ENCODE measurements around the gene MS4A6A.
"Not testable (repeated sequence)": the region's sequence is repeated elsewhere in the genome, so short reads cannot be mapped to it uniquely, and the experiment has no call there.

Gene MS4A6A, protein sequence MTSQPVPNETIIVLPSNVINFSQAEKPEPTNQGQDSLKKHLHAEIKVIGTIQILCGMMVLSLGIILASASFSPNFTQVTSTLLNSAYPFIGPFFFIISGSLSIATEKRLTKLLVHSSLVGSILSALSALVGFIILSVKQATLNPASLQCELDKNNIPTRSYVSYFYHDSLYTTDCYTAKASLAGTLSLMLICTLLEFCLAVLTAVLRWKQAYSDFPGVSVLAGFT

DNA sequence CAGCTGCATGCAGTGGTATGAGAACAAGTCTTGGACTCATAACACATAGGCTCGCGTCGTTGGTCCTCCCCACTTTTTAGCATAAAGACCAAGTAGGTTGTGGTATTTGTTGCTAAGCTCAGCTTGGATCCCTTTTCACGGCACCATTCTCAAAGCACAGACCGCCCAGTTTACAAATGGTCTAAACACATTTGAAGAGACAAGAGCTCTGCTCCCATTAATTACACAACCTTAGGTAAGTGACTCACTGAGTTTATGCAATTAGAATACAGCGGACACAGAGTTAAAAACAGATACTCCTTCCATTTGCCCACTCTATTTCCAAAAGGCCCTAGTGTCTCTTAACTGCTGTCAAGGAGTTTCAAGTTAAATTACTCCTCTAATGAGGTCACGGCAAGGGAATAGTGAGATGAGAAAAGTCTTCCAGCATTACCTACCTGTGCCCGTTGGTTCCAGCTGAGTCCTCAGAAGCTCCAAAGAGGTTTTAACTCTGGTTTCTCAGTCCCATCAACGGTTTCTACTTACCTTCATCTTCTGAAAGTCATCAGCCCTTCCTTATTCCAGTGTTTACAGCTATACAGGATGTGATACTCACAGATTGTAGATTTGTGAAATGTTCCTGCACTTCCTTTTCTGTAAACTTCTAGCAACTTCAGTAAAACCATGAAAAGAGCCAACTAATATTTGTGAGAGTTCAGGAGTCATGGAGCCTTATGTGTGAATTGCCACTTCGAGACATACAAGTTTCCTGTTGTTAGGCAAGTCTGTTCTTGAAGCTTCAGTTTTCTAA, at the start of gene MS4A6A:
Gene MS4A6A, minus strand, starts transcription at position 543 of the 790 bp plus-strand sequence. CDS start 1,356 bp downstream, outside the sequence.
- DNase-seq = no peak

DNA sequence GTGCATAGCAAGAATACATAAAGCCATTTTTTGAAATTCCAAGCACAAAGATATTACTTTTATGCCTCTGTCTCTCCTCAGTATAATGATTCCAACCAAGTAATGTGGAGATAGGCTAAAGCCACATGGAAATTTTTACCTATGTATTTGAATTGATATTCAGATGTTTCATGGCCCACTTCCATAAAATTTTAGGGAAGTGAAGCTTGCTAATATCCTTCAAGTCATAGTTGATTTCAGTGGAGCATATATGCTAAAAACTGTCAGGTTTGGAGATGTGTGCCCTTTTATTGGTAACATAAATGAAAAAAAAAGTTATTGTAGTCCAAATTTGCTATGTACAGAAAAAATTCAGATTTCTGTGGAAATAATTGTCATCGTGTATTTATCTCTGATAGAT, 47.8 kb upstream of the MS4A6A start:
- DNase-seq = no peak

DNA sequence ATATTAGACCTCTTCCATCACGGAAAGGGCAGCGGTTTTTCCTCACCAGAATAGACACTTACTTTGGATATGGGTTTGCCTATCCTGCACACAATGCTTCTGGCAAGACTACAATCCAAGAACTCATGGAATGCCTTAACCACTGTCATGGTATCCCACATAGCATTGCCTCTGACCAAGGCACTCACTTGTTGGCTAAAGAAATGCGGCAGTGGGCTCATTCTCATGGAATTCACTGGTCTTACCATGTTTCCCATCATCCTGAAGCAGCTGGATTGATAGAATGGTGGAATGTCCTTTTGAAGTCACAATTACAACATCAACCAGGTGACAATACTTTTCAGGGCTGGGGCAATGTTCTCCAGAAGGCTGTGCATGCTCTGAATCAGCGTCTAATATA, 39.3 kb upstream of the MS4A6A start:
- no peak for DNase-seq

DNA sequence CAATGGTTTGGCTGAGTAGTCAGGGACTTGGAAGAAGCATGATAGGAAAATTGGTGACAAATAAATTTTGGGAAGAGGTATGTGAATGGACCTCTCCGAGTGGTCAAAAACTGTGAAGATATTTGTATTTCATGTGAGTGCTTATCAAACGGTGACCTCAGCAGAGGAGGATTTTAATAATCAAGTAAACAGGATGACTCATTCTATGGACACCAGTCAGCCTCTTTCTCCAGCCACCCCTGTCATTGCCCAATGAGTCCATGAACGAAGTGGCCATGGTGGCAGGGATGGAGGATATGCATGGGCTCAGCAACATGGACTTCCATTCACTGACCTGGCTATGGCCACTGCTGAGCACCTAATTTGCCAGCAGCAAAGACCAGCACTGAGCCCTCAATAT, 38.8 kb upstream of the MS4A6A start:
- DNase-seq = no peak

DNA sequence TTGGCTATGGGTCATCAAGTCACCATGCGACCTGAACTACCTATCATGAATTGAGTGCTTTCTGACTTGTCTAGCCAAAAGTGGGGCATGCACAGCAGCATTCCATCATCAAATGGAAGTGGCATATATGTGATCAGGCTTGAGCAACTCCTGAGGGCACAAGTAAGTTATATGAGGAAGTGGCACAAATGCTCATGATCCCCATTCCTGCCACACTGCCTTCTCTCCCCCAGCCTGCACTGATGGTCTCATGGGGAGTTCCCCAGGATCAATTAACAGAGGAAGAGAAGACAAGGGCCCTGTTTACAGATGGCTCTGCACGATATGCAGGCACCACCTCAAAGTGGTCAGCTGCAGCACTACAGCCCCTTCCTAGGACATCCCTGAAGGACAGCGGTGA, 38.3 kb upstream of the MS4A6A start:
- DNase-seq = no peak

DNA sequence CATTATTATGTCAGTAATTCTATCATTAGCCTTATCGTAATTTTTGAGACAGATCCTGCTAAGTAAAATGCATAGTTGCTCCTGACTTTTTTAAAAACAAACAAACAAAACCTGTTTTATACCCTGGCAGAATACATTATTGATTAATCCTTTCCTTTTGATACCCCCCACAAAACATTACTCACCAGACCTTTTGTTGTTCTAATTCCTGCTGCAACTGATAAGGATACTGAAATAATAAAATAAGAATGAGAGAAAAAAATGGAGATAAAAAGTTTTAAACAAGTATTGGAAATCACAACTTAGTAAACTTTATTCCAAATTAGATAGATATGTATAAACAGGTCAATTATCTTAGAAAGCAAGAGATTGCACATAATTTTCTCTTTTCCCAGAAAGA, 31.5 kb upstream of the MS4A6A start:
- DNase-seq = no peak

DNA sequence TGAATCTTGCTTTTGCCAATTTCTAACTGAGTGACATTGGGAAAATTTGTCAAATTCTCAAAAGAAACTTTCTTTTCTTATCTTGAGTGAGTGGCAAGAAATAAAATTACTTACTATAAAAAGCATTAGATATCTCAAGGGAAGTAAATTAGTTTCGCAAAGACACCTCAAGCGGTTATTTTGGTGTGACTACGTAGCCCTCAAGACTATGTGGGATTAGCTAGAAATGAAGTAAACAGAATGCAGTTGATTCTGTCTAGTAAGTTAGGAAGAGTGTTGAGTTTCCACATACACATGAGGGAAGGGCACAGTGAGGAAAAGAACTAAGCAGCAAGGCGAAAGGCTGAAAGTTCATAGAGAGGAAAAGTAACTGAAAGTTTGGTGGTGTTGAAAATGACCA, 28.3 kb upstream of the MS4A6A start:
- no peak for DNase-seq

DNA sequence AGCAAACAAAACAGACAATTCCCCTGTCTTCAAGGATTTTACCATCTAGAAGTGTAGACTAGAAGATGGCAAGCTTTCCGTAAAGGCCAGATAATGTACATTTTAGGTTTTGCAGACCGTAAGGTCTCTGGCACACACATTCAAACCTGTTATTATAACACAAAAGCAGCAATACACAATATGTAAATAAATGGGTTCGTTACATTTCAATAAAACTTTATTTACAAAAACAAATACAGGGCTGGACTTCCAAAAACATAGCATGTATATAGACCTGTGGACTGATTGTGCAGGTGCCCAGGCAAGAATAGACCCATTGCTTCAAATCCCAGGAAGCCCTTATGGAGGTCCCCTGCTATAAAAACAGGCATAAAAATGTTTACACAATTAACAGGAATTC, 27.1 kb upstream of the MS4A6A start:
- DNase-seq = no peak

DNA sequence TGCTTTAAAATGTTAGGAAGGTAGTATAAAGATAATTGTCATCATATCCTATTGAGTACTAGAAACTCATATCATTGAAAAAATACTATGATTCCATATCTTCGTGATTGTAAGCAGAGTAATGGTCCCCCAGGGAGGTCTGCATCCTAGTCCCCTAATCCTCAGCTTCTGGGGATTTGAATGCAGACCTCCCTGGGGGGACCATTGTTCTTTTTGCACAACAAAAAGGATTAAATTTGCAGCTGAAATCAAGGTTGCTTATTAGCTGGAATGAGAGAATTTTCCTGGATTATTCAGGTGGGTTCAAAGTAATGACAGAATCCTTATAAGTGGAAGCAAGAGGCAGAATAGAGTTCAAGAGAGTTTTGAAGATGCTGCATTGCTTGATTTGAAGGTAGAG, 26.1 kb upstream of the MS4A6A start:
- no peak for DNase-seq

DNA sequence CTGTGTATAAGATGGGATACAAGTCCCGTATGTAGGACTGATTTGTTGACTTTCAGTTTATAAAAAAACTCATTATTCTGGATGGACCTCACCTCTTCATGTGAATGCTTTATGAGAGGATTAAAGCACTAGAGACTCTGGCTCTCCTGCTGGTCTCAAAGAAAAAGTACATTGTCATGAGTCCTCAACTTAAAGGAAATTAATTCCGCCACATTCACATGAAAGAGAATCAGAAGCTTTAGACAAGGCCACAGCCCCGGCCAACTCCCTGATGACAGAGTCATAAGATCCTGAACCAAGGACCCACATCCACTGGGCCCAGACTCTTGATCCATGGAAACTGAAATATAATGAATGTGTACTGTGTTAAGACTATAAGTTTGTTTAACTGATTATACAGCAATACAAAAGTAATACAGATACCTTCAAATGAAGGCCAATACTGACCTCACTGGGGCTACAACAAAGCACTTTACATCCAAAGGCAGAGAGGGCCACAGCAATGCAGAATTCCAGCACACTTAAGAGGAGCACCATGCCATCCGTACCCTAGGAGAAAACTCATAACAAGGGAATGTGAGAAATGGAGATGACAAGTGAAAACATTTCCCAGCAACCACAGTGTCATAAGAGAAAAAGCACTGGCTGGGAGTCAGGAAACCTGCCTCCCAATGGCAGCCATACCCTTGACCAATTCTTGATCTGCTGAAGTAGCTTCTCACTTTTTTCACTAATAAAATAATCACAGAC, 25.4 kb upstream of the MS4A6A start:
- no peak for DNase-seq

DNA sequence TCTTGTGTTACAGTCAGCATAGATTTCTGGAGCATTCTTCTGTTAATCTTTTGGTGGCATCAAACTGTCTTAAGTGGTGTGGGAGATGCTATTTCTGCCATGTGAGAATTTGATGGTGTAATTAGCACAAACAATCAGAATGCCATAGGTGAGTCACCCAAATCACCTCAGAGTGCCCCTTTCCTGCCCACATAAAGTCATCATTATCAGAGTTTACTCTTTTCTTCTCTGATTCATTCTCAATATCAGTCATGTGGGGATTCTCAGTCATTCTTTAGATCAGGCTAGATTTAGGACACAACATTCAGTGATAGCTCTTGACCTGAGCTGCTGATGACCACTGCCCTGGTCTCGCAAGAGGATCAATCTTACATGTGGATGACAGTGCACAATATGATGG, 23.7 kb upstream of the MS4A6A start:
- peak; percentile 38 to 41 for DNase-seq

DNA sequence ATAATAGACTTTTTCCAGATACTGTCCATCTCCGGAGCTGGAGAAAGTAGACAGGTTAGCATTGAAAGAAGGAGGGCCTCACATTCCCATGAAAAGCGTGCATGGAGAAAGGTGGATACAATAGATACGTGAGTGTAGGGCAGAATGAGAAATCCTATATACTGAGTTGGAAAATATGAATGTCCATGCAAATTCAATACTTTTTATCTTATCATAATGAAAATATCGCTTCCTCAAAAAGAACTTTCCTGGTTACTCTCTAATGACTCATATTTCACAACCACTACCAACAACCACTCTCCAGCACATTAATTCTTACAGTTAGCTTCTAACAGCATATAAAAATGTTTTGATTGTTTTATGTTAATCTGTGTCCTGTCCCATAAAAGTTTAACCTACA, 22.0 kb upstream of the MS4A6A start:
- DNase-seq = no peak

DNA sequence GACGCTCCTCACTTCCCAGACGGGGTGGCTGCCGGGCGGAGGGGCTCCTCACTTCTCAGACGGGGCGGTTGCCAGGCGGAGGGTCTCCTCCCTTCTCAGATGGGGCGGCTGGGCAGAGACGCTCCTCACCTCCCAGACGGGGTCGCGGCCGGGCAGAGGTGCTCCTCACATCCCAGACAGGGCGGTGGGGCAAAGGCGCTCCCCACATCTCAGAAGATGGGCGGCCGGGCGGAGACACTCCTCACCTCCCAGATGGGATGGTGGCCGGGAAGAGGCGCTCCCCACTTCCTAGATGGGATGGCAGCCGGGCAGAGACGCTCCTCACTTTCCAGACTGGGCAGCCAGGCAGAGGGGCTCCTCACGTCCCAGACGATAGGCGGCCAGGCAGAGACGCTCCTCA, 18.5 kb upstream of the MS4A6A start:
- DNase-seq = not testable (repeated sequence)

DNA sequence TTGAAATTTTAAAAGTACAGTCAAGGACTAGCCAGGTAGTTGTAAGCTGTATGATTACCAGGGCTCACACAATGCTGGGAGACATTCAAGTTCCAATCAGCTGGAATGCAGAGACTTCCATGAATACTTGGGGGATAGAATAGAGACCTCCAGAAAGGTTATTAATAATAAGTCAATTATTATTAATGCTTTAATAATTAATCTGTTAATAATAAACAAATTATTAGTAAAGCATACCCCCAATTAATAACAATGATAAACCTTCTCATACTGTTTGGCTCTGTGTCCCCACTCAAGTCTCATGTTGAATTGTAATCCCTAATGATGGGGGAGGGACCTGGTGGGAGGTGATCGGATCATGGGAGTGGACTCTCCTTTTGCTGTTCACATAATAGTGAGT, 14.6 kb upstream of the MS4A6A start:
- no peak for DNase-seq

DNA sequence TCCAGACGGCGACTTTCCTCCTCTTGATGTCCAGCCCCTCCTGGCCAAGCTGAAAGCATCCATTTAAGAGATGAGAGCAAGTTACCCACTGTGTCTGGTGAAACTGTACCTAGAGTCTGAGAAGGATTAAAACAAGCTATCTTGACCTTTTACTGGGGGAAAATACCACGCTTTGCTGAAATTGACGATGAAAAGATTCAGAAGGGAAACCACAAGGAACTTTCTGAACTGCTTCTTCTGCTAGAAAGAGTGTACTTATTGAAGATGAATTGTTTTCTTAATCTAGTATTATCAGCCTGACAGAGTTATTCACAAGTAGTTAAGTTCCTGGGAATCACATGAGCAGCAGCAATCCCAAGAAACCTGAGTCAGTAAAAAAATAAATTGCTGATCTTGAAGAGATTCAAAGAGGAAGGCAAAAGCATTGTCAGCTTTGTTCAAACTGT, 13.1 kb upstream of the MS4A6A start:
- no peak for DNase-seq

DNA sequence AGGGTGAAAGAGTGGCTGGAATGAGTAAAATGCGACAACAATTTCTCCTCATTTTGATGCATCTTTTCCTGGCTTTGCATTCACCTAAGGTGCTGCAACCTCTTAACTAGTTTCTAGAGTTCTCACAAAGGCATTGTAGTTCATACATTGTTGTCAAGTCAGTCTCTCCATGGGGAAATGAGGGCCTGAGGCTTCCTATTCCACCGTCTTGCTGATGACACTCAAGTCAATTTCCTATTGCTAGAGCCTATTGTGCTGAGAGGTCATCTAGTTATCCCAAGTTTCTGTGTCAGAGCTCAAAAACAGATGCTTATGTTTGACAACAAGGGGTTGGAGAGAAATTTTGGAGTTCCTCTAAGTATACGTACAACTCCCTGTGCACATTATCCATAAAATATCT, 11.6 kb upstream of the MS4A6A start:
- DNase-seq = no peak

DNA sequence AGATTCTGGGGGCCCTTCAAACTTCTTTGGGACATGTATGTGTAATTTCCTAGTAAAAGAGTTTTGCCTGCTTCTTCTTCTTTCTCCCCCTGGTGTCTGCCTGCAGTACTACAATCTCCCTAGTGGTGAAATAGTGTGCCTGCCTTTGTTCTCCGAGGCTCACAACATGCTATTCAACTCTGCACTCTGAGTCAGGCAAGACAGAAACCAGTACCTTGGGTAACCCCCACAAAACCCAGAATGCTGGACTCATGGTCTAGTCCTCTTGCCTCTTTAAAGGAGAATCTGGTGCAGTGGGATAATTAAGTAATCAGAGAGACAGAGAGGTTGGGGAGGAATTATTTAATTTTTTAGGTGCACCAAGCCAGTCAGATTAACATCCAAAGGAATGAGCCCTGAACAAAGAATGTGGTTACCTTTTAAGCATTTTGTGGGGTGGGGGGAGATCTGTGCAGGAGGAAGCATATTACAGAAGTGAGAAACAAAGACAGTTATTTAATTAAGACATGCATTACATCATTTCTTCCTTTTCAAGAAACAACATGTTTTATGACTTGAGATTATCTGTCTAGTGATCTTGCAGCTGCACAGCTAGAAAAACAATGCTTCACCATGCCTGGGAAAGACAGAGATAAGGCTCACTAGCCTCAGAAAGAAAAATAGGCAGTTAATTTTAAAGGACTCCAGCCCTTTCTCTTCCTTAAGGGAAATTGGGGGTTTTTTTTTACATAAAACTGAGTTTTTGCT, 11.0 kb upstream of the MS4A6A start:
- DNase-seq = peak; percentile 77 to 80

DNA sequence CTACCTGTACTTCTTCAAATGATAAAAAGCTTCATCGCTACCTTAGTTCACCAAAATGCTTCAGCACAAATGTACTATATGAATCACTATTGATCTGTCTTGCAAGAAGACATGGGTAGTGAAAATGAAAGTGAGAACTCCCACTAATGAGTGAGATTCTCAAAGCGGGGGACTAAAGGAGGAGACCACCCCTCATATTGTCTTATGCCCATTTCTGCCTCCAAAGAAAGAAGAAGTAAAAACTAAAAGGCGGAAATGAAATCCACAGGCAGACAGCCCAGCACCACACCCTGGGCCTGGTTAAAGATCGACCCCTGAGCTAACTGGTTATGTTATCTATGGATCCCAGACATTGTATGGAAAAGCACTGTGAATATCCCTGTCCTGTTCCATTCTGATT, 9.7 kb upstream of the MS4A6A start:
- DNase-seq = not testable (repeated sequence)

DNA sequence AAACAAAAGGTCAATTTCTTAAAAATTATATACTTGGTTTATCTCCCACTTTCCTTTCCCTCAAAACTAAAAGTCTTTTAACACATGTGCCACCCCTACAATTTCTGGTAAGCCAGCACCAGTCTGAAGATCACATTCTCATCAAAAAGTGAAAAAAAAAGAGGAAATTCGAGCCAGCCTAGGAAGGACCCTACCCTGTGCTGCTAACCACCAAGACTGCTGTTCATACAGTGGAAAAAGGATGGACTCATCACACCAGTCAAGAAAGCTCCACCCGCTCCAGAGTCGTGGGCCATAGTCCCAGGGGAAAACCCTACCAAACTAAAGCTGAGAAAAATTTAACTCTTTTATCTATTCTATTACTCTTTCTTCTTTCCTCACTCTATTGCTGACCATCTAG, 5.6 kb upstream of the MS4A6A start:
- DNase-seq = not testable (repeated sequence)

DNA sequence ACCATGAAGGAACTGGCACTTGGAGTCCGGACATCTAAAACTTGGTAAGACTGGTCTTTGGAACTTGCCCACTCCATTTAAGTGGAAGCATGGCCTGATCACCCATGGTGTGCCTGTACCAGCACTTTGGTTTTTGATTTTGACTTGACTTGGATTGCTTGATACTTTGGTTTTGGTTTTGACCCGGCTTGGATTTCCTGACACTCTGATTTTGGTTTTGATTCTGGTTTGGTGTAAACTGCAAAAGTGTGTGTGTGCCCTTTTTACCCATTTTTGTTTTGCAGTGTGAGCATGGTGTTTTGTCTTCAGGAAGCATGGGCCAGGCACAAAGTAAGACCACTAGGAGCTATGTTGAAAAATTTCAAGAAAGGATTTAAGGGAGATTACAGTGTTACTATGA, 3.2 kb upstream of the MS4A6A start:
- DNase-seq = not testable (repeated sequence)

DNA sequence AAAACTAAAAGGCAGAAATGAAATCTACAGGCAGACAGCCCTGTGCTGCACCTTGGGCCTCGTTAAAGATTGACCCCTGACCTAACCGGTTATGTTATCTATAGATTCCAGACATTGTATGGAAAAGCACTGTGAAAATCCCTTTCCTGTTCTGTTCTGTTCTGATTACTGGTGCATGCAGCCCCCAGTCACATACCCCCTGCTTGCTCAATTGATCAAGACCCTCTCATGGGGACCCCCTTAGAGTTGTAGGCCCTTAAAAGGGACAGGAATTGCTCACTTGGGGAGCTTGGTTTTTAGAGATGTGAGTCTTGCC, 2.6 kb upstream of the MS4A6A start:
- not testable (repeated sequence) for DNase-seq

DNA sequence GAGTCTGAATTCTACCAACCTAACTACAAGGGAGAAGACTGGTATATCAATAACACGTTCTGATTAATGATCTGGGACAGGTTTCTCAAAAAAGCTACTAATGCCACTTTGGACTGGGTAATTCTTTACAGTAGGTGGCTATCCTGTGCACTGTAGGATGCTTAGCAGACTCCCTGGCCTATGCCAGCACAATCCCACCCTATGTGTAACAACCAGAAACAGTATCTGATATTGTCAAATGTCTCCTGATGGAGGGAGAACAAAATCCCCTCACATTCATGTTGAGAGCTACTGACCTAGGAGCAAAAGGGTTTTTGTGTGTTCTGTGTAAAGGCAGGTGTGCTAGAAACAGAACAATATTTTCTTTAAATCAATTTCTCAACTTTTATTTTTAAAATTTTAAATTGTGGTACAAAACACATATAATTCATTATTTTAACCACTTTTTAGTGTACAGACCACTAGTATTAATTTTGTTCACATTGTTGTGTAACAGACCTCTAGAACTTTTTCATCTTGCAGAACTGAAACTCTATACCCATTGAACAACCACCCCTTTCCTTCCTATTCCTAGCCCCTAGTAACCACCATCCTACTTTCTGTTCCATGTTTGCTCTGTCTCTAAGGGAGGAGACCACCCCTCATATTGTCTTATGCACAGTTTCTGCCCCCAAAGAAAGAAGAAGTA, 2.1 kb upstream of the MS4A6A start:
- DNase-seq = no peak
